HG02973 (cell line): Measurements from ENCODE around the gene AKR1D1.
A peak's percentile ranks its signal among the peaks of the same experiment; 100 is the strongest.
"Not testable (repeated sequence)": the region's sequence is repeated elsewhere in the genome, so short reads cannot be mapped to it uniquely, and the experiment has no call there.

ENCODE experiments used
- ATAC-seq: cut with Tn5 transposase; IDR thresholded peaks from one replicate; pipeline ENCODE4 v1.9.1; 2021; ENCODE audit warnings: moderate library complexity; ENCODE audit not compliant: unreplicated experiment

The AKR1D1 gene

DNA sequence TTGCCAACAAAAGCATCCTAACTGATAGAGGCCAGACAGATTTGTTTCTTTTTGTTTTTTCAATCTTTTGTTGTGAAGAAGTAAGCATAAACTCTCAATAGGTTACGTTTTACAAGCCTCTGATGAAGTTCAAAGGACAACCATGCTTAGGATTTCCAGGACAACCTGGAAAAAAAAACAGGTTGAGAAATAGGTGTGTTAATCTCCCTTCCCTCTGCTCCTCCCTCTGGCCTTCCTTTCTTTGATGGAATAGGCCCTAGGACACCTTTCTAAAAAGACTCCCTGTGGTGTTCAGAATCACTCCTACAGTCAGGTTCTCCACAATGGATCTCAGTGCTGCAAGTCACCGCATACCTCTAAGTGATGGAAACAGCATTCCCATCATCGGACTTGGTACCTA lies at the start of gene AKR1D1:
AKR1D1 (plus strand) TSS at position 264 of the 400 bp plus-strand sequence; CDS start at position 324, 60 bp downstream.
- no peak for ATAC-seq

- no peak for ATAC-seq
These were observed 49.2 kb upstream of the AKR1D1 start for GRCh38 chr7:138027100-138027499.

DNA sequence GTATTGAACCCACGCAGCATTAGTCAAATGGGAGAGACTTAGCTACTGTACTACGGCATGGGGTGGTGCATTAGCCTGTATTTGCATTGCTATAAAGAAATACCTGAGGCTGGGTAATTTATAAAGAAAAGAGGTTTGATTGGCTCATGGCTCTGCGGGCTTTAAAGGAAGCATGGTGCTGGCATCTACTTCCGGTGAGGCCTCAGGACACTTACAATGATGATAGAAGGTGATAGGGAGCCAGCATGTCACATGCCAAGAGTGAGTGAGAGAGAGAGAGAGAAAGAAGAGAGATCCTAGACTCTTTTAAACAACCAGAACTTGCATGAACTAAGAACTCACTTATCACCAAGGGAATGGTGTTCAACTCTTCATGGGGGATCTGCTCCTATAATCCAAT lies 47.1 kb upstream of the AKR1D1 start:
- ATAC-seq = no peak

- ATAC-seq = no peak
These were observed 46.3 kb upstream of the AKR1D1 start for GRCh38 chr7:138029941-138030340.

DNA sequence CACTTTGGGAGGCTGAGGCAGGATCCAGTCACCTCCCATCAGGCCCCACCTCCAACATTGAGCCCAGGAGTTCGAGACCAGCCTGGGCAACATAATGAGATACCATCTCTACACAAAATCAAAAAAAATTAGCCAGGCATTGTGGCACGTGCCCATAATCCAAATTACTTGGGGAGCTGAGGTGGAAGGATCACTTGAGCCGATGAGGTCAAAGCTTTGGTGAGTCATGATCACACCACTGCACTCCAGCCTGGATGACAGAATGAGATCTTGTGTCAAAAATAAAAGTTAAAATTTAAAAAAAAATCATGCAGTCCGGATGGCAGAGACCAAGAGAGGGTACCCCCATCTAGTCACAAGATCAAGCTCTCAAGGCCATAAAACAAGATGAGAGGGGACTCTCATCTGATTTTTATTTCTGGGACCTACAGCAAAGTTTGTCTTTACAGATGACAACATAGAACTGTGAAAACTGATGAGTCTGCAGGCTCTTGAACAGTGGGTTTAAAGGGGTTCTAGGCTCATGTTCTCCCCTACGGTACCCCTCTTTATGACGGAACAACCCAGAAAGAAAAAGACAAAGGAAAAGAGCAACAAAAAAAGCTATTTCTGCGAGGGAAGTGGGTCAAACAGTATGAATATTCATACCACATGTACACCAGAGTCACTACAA lies 45.4 kb upstream of the AKR1D1 start:
- ATAC-seq = no peak

DNA sequence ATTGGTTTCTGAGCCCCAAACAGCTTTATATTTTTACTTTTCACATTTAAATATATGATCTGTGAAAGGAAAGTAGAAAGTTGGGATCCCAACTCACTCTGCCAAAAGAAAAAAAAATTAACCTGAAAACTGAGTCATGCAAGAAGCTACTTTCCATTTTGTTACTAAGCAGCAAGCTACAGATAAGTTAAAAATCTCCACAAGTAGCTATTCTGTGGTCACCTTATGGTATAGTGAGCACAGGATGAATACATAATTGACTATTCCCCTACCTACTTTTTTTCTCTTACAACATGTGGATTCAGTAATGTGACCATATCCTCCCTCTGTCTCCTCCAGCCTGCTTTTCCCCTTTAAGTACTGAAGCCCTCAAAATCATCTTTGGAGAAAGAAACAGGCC lies 44.1 kb upstream of the AKR1D1 start:
- ATAC-seq = peak; percentile 78

DNA sequence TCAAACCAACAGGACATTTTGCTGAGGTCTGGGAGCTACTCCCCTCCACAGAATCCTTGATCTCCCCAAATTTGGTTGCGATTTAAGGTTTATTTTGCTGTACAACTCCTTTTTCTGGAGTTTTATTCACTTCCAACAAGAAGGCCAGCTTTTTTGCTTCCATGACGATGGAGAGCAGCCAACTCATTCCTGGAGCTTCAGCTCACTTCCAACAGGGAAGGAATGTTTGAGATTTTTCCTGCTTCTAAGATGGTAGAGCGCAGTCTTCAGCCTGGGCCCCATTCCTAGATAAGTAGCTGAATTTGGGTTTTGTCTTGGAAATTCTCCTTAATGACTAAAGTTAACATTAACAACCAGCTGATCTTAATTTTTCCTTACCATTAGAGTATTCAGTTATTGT lies 43.5 kb upstream of the AKR1D1 start:
- ATAC-seq = no peak

DNA sequence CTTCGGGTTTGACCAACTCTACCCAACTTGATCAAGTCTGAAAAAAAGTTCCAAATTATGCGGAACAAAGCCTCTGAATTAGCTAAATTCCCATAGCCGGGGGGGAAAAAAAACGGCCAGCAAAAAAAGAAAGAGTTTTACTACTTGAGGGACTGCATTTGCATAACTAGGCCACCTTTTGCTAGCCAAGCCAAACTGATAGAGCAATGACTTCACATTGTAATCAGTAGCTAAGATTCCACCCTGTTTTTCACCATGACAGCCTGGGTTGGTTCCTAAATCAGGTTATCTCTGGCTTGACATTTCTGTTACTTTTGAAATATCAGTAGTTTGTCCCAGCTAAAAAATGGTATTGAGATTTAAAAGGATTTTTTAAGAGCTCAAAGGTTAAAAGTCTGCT lies 43.0 kb upstream of the AKR1D1 start:
- no peak for ATAC-seq

DNA sequence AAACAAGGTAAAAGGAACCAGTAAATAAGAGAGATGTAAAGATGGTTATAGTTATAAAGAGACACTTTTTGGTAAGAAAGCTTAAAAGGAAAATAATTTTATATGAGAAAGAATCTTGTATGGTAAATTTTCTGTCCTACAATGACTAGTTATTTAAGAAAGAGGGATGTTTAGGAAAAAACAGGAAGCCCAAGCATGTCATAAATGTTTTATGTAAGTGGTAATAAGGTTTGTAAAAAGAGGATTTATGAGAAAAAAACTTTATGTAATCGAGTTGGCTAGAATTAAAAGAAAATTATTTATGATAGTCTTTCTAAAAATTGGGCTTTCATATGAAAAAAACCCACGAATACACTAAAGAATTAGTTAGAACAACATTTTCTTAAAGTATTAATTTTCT lies 40.1 kb upstream of the AKR1D1 start:
- ATAC-seq = no peak

DNA sequence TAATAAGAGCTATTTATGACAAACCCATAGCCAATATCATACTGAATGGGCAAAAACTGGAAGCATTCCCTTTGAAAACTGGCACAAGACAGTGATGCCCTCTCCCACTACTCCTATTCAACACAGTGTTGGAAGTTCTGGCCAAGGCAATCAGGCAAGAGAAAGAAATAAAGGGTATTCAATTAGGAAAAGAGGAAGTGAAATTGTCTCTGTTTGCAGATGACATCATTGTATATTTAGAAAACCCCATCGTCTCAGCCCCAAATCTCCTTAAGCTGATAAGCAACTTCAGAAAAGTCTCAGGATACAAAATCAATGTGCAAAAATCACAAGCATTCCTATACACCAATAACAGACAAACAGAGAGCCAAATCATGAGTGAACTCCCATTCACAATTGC lies 36.2 kb upstream of the AKR1D1 start:
- ATAC-seq = not testable (repeated sequence)

DNA sequence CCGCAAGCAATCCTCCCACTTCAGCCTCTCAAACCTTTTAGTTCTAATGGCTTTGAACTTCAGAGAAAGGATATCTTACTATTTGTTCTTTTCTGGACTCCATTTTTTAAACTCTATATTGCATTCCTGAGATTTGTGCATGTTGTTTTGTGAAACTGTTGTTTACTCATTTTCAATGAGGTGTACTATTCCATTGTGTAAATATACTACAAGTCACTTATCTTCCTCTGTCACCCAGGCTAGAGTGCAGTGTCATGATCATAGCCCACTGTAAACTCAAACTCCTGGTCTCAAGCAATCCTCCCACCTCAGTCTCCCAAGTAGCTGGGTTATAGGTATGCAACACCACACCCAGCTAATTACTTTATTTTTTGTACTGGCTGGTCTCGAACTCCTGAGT lies 31.4 kb upstream of the AKR1D1 start:
- ATAC-seq = no peak

DNA sequence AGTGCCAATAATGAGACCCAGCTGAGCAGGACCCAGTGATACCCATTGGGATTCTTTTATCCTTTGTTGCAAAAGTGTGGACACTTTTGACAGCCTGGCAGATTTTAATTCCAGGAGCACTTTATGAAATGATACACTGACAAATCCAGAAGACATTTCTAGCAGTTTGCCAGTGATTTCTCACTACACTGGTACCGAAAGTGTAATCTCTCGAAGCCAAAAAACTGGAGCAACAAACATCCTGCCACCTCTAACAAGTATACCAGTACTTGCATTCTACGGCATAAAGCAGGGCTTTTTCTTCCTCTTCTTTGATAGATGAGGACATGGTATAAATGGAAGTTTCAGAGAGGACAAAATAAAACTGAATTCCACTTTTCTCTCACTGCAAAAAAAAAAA lies 28.4 kb upstream of the AKR1D1 start:
- ATAC-seq = no peak

DNA sequence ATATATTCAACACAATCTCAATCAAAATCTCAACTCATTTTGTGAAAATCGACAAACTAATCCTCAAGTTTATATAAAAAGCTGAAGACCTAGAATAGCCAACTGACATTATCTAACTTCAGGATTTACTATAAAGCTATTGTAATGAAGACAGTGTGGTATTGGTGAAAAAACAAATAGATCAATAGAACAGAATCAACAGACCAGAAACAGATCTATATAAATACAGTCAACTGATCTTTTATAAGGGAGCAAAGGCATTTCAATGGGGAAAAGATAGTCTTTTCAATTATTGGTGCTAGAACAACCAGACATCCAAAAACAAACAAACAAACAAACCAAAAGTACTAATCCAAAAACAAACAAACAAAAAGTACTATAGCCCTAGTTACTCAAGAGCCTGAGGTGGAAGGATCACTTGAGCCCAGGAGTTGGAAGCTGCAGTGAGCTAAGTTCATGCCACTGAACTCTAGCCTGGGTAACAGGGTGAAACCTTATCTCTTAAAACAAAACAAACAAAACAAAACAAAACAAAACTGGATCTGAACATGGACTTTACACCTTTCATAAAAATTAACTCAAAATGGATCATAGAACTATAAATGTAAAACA lies 26.6 kb upstream of the AKR1D1 start:
- ATAC-seq = no peak

GRCh38 chr7:138051712-138052247 lies 24.5 kb upstream of the AKR1D1 start:
- not testable (repeated sequence) for ATAC-seq

- ATAC-seq = no peak
These were observed 23.6 kb upstream of the AKR1D1 start for GRCh38 chr7:138052696-138053095.

DNA sequence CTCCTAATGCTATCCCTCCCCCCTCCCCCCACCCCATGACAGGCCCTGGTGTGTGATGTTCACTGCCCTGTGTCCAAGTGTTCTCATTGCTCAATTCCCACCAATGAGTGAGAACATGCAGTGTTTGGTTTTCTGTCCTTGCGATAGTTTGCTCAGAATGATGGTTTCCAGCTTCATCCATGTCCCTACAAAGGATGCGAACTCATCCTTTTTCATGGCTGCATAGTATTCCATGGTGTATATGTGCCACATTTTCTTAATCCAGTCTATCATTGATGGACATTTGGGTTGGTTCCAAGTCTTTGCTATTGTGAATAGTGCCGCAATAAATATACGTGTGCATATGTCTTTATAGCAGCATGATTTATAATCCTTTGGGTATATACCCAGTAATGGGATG lies 20.6 kb upstream of the AKR1D1 start:
- not testable (repeated sequence) for ATAC-seq

DNA sequence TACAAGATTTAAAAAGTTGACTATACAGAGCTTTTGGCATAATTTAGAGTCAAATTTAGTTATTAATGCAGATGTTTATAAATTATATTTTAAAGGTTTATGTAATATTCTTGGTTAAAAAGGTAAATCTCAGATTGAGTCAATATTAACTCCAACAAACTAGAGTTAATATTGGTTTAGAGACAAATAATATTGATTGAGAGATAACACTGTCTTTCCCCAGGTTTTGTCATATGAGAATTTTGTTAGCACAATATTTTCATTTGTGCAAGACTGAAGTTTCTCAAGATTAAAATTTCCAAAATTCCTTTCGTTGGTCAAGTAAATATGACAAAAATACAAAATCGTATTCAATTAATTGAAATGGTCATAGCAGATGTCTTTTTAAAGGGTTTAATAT lies 12.9 kb upstream of the AKR1D1 start:
- no peak for ATAC-seq

GRCh38 chr7:138064856-138065357 lies 11.4 kb upstream of the AKR1D1 start:
- no peak for ATAC-seq

- no peak for ATAC-seq
These were observed 10.4 kb upstream of the AKR1D1 start for GRCh38 chr7:138065827-138066226.

- ATAC-seq = peak; percentile 73
These were observed 9.3 kb upstream of the AKR1D1 start for GRCh38 chr7:138066954-138067394.

GRCh38 chr7:138067774-138068173 lies 8.5 kb upstream of the AKR1D1 start:
- ATAC-seq = no peak

GRCh38 chr7:138070908-138071307 lies 5.4 kb upstream of the AKR1D1 start:
- ATAC-seq = no peak
